GM18519 (cell line): Measurements from ENCODE around the gene HOXA9.

Experiments
- ATAC-seq: cut with Tn5 transposase; IDR thresholded peaks from one replicate; pipeline ENCODE4 v1.9.1; 2021; ENCODE audit warnings: mild to moderate bottlenecking, moderate library complexity; ENCODE audit not compliant: unreplicated experiment, low FRiP score

The HOXA9 gene

DNA sequence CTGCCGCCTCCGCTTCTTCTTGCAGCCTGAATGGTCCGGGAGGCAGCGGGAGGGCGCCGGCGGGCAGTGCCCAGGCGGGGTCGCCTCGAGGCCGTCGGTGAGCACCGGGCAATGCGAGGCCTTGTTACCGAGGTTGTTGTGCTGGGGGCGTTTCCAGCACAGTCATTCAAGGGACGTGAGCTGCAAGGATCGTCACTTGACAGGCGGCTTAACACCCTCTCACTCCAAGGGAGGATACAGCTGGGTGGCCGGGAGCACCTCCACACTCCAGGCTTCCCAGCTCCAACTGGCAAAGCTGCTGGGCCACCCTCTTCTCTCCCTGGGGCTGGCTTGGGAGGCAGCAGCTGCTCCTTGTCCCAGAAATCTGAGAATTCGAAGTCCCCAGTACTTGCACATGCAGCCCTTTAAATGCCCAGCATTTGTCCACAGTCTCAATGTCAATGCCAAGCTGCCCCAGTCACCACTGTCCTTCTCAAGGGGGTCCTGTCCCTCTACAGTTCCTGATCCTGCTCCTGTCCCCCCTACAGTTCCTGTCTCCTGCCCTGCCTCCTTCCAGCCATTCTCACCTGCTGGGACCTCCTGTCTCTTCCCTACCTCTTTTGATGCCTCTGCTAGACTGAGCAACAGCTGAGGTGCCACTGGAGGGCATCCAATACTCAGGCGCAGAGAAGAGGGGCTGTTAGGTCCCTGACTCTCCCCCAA, 24.1 kb upstream of the HOXA9 start:
- no peak for ATAC-seq

DNA sequence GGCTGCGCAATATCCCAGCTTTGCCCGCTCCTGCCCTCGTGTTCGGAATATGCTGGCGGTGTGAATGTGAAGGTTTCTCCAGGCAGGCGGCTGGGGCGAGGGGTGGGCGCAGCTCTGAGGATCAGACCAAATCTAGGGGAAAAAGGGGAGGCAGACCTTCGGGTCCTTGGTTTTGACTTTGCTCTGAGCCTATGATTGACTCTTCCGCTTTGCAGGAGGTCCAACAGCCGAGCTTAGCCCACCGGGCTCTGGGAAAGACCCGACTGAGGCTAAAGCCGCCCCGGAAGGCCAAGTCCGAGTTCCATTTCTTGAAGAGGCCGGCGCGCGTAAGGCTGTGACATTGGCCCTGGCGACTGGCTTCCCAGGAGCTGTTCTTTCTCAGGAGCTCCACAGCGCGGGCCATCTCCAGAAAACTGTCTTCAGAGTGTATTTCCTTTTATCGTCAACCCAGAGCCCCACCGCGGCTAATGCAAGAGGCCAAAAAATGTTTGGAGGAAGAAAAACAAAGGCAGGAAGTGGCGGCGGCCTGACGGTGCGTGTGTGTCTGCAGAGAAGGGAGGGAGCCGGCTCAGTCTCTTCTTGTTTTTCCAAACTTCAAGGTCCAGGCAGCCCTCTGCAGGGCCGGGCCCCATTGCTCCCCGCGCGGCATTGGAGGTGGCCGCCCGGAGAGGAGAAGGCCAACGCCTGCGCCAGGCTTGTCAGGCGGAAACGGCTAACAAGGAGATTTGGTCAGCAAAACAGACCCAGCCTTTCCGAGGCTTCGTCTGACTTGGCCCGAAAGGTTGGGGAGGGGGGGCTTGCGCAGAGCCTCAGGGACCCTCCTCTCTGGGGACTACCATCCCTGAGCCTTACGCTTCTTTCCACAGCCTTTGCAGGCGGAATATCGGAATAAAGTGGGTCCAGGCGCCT, 23.3 kb upstream of the HOXA9 start:
- no peak for ATAC-seq

DNA sequence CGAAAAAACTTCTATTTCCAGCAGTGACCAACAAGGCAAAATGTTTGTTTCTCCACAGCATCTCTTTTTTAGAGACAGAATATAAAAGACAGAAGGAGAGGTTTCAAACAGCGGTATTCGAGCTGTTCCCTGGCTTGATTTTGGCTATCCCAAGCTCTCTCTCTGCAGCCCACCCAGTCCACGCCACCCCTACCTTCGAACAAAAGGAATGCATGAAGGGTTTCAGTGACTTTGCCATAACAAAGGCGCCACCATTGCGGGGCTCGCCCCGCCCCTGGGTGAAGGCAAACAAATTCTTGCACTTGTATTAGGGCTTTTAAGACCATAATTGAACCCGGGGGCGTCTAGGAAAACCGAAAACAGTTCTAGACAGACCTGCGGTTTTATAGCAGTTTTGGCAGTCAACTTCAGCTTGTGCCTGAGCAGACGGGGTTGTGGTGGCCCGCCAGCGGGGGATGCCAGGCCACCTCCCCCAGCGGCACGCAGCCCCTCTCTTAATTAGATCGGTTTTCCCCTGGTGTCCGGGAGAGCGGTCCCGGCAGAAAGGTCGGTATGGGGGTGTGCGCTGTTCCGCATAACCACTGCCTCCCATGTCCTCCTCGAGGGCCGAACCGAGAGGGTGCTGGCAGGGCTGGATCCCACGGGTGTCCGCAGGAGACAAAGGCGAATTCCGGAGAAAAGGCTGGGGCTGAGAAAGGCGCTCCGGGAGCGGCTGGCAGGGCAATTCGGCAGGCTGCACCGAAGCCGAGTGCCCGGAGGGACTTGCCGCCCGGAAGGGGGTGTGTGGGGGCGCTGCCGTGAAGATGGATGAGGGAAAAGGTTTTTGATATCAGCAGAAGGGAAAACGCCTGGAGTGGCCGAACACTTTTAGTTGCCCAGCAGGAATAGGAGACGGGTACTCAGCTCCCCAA, 22.4 kb upstream of the HOXA9 start:
- no peak for ATAC-seq

DNA sequence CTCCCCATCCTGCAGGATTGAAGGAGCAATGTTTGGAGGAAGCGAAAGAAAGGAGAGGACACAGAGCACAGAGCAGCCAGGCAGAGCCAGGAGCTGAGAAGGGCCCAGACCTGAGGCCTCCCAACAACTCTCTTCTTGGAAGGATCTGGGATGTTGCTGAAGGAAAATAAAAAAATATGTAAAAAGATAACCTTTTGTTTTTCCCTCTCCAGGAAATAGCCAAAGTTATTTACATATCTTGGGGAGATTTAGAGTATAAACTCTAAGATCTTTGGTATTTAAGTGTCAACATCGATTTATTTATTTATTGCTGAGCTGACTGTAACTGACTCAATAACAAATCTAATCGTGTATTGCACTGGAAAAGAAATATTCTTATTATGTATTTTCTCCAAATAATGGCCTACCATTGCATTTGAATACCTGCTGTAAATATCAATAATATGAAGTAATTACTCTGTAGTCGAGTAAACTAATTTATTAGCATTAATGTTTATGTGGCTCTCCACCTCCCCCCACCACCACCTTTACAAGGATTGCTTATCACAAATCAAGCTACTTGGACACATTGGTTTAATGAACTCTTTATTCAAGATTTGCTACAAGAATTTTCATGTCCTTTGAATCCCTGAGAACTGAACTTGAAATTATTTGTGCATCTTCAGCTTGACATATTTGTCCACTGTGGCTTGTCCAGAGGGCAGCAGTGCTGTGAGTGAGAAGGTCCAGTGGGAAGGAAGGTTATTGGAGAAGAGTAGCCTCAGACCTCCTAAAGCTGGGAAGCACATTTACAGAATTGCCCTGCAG, 21.5 kb upstream of the HOXA9 start:
- no peak for ATAC-seq

DNA sequence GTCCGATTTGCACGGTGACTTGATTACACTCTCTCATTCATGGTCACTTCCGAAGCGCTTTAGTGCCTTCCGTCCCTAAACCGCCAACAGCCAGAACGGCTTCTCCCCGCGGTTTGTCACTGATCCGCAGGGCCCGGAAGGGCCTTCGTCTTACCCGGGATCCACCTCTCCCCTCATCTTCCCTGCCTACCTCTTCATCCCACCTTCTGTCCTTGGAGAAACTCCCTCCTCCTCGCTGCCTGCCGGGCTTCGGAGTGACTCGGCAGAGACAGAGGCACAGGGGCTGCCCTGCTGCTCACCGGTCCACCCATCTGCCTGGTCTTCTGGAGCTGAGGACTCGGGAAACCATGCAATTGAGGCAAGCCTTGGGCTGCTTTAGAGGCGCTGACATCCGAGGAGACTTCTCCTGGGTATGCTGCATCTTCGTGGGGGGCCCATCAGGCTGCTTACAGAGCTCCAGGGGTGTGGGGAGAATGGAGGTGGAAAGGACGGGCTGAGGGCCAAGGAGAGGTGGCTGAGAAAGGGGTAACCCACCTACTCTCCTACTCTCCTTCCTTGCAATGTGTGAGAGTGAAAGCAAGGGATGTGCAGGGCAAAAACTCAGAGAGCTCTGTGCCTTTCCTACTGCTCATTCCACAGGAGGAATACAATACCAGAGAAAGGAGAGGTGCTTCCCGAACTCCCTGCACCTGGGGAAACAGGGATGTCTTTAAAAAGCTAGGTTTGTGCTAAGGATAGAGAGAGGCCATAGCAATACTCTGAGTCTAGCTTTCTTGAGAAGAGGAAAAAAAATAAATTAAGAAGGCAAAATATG, 20.7 kb upstream of the HOXA9 start:
- ATAC-seq, result no peak

DNA sequence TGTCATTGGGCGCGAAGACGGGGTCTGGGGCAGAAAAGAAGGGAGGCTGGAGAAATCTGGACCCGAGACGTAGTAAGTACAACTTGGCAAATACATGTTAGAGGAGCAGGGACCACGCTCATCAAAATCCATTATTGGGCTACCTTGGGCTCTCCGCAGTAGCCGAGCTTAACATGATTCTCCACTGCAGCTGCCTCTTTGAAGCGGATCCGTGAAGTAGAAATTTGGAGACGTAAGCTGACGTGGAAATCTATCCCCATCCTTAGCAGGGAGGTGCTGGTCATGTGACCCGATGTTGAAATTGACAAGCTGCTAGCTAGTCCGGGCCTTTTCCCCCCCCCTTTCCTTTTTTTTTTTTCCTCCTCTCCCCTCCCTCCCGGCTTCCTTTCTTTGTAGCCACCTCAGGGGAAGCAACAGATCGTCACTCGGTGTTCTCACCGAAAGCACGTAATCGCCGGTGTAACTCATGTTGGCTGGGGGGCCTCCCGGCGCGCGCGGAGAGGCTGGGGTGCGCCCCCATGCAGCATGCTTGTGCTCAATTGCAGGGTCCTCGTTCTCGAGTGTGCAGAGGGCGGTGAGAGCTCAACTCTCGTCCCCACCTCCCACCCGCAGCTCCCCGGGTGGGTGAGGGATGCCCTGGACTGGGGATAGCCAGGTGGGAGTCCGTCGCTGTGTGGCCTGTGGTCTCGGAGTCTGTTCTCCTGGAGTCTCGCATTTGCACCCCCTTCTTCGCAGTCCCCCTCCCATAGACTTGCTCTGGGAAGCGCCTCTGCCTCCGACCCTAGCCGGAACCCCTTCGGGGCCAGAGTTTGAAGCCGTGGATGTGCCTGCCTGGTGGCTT, 19.9 kb upstream of the HOXA9 start, which contains the start of gene HOXA11:
Gene HOXA11 (minus strand): TSS at position 220 of the 841 bp plus-strand sequence. CDS start 88 bp downstream, at position 132.
- no peak for ATAC-seq

DNA sequence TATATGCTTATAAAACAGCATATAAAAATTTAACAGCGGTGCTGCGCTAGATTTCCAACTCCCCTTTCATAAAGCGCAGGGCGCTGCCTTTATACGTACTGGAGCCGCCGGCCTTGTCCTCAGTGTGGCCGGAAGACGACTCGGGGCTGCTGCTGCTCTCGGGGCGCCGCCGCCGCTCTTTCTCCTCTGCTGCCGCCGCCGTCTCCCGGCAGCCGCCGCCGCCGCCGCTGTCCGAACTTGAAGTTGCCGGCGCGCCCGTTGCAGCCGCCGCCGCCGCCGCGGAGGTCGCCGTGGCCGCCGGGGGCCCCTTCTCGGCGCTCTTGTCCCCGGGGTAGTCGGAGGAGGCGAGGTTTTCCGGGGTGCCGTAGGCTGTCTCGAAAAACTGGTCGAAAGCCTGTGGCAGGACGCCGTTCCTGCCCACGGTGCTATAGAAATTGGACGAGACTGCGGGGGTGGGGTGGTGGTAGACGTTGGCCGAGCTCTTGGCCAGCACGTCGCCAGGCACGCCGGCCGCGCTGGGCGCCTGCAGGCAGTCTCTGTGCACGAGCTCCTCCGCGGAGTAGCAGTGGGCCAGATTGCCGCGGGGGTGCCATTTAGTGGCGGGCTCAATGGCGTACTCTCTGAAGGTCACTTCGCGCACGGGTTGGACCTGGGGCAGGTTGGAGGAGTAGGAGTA, 19.1 kb upstream of the HOXA9 start:
- no peak for ATAC-seq

DNA sequence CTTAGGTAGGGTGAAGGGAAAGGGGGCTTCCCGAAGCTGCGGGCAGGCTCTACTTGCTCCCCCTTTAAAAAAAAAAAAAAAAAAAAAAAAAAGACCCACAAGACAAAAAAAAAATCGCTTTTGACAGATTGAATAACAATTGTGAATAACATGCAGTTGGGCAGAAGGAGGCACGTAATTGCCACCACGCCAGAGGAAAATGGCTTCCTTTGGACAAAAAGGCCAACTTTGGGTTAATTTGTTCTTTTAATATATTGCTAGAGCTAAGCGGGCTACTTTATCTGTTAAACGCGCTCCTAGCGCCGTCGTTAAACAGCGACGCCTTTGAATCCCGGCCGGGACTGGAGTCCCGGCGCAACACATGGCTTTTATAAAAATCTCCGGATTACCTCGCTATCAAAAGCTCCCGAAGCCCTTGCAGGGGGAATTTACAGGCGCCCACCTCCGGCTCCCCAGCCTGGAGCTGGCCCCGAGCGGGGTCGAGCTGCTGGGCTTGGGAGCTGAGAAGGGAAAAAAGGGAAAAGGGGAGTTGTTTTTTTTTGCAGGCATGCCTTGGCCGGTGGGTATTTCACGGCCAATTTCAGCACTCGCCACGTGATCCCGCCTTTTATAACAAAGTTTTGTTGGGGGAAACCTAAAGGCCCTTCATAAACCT, 18.5 kb upstream of the HOXA9 start:
- ATAC-seq, result no peak

DNA sequence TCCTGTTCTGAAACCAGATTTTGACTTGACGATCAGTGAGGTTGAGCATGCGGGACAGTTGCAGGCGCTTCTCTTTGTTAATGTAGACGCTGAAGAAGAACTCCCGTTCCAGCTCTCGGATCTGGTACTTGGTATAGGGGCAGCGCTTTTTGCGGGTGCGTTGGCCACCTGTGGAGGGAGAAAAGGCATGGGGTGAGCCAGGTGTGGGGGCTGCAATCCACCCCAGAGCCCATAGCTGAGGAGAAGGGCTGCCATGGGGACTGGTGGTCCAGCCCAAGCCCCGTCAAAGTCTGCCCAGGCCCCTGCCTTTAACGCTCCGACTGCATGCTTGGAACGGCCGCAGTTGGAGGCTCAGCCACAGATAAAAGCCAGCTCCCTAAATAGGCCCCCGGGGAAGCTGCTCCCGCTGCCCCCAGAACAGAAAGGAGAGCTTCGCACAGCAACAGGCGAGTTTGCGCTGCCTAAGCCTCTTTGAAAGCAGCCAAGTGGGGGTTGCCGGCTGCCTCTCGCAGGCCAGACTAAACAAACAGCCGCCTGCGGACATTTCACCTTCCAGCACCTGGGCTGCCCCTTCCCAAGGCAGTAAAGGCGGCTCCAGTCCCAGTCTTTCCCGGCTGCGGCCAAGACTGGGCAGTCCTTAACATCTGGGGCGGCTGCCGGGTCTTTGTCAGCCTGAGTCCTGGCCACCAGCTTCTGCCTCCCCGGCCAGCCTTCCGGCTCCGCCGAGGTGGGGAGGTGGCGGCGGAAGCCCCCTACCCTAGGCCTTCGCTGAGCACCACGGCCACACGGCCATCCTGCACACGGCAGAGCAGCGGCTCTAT, 17.7 kb upstream of the HOXA9 start:
- no peak for ATAC-seq

DNA sequence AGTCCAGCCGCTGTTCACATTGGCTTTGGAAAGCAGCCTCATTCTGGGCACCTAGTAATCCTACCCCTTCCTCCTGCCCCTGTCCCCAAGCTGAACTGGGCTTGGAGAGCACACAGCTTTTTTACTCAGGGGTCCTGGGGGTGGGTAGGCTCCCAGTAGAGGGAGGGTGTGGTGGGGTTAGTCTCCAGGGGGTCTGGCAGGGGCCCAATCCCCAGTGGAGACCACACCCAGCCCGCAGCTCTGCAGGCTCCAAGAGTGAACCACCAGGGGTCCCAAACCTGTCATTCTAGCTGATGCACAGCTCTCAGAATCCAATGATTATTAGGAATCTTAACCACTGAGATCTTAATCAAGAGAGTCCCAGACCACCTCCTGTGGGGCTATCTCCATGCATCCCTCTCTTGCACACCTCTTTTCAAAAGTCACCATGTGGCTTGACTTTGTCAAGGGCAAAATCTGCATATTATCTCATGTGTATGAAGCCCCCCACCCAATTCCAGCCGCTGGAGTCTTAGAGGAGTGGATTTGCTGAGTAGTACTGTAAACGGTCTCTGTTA, 17.0 kb upstream of the HOXA9 start:
- no peak for ATAC-seq

DNA sequence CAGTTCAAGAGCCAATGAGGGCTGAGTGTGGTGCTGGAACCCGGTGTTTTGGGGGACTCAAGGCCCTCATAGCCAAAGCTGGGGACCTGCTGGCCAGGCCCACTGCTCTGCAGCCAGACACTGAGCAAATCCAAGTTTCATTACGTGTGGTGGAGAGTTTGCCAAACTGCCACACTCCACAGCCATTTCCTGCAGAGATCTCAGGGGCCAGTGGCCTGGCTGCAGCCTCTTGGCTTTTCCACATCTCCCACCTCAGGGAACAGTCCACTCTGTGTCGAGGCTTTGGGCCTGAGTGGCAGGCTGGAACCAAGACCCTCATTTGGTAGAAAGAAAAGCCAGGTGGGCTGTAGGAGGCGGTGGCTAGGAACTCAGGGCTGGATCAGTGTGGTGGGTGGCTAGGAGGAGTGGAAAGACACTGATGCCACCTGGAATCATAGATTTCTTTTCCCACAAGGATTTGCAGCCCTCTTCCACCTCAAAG, 16.5 kb upstream of the HOXA9 start:
- no peak for ATAC-seq

DNA sequence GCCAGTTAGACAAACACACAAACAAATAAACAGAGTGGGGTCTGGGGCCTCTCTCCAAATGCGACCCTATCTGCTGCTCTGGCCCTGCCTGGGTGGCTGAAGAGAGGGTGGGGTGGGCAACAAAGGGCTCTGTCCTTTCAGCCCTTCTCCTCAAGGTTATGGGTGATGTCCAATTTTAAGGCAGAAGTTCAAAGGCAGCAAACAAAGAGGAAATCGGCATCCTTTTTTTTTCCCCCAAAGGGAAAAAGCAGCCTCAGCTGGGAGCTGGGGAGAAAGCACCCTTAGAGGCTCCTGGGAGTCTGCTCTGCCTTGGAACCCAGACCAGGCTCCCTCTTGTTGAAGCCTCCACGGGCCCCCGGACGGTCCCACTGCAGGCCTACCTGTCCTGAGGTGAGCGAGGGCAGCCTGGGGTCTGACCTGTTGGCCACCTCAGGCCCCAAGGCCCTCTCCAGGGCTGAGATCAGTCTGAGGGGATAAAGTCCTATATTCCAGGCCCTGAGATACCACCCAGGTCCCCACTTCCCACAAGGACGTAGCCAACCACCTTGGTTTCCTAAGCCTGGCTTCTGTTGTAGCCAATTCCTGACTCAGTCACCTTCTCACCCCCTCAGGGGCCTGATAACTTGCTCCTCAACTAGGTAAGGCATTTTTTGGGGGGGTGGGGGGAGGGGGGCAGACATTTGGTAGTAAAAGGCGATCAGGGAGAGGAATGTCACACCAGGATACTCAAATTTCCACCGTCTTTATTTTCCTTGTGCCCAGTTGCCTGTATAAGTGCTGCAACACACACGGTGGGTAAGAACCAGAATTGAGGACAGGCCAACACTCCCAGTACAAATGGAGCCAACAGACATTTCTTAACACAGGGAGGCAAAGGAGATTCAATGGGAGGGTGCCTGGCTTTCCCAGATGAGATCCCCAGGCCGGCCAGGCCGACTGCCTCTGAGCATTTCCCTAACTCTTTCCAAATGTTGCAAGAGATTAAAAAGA, 15.4 kb upstream of the HOXA9 start:
- ATAC-seq, result no peak

DNA sequence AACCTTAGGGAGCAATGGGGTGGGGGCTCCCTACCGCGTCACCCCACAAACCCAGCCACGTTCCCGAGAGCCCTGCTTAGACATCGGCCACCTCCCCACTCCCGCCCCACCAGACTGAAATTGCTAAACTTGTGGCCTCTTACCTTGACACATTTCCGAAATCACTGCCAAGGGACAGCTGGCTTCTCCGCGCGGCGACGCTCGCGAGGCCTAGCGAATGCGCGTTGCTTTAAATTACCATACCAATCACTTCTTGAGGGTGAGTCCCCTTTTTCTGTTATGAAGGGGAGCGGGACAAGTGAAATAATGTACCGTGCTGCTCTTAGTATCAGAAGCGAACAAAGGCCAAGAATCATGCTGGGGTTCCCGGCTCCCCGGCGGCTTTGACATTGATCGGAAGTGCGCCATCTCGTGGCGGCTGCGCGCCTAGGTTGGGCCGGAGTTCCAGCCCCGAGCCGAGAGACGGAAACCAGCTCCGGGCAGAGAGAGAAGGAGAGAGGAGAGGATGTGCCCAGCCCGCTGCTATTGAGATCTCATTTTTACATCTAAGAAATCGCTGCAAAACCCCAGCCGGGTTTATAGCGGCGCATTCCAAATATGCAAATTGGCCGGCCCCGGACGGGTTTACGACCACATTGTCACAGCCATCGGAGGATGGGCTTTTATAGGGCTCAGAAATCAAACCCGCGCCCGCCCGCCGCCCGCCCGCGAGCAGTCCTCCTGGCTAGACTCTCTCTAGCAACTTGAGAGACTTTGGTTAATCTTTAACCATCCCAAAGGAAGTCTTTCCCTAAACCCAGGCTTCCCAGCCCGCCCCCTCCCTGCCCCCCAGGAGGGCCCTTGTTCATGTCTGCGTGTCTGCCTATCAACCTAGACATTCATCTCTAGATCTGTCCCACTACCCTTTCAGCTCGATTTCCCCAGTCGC, 14.4 kb upstream of the HOXA9 start:
- no peak for ATAC-seq

DNA sequence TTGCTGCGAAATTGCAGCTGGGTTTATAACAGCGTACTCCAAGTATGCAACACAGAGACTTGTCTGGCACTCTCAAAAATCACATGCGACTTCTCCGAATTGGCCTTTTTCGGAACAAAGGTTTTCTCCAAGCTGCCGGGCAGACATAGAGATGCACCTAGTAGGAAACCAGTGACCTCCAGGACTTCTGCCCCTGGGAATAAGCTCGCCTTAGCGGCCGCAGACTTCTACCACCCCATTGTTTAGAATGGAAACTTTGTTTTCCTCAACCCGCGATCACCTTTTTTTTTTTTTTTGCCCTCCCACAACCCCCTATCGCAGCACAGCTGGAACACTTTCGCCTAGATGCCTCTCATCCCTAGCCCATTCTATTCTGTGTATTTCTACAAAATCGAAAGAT, 13.7 kb upstream of the HOXA9 start:
- ATAC-seq, result no peak
